HG02973 (cell line): ENCODE measurements around the gene OTUD5.
A peak's percentile ranks its signal among the peaks of the same experiment; 100 is the strongest.
"Not testable (repeated sequence)": the region's sequence is repeated elsewhere in the genome, so short reads cannot be mapped to it uniquely, and the experiment has no call there.

ENCODE experiments used
- ATAC-seq: cut with Tn5 transposase; IDR thresholded peaks from one replicate; pipeline ENCODE4 v1.9.1; 2021; ENCODE audit warnings: moderate library complexity; ENCODE audit not compliant: unreplicated experiment

Gene OTUD5

GRCh38 chrX:48891402-48892288 is 65.8 kb downstream of the OTUD5 start:
- peak; percentile 82 for ATAC-seq

GRCh38 chrX:48890934-48891401 is 66.4 kb downstream of the OTUD5 start:
- peak; percentile 31 for ATAC-seq

GRCh38 chrX:48890296-48890925 is 67.0 kb downstream of the OTUD5 start:
- no peak for ATAC-seq

- ATAC-seq: not testable (repeated sequence)
These were observed 70.8 kb downstream of the OTUD5 start for GRCh38 chrX:48886586-48886985.

- ATAC-seq: no peak
These were observed 73.7 kb downstream of the OTUD5 start for GRCh38 chrX:48883729-48884128.

- not testable (repeated sequence) for ATAC-seq
These were observed 80.5 kb downstream of the OTUD5 start for GRCh38 chrX:48876944-48877343.
